A549 (cell line): Measurements from ENCODE around the gene WLS. TPM values are rescaled to one million over a fixed set of nuclear protein-coding genes. Genes with fewer than 3 reads are reported as not detected.

Experiments
- ATAC-seq, 2 experiments: fragments of 200-7000 bp in 1 of 2; fragments of >200 bp in 1 of 2; cut with Nextera tagmentation in 1 of 2; cut with Tn5 transposase in 1 of 2; 3 replicates each; pipeline versions ENCODE4 v1.8.0 to v1.9.1; 2018 to 2020; ENCODE audit warnings: mild to moderate bottlenecking in 1 of 2, moderate library complexity in 1 of 2
- CTCF ChIA-PET: fragments of 300-600 bp; sonication (Branson Sonifier 250); formaldehyde crosslinking; extraction: SDS; loops from one replicate; lab custom pipeline; 2021; ENCODE audit warnings: antibody characterized with exemption, inconsistent platforms; lab: Yijun Ruan, JAX
- POLR2A ChIA-PET: fragments of 350-600 bp; formaldehyde crosslinking; extraction: SDS; loops from one replicate; lab custom pipeline; 2021; ENCODE audit warnings: antibody characterized with exemption, inconsistent platforms; lab: Yijun Ruan, JAX
- DNase-seq, 2 experiments: peaks; one replicate each; pipeline versions ENCODE4 v3.0.0 to v3.0.0-alpha.2; 2011 to 2016; ENCODE audit warnings: low read depth in 1 of 2, low spot score in 1 of 2
- FAIRE-seq: peaks from 2 replicates; lab custom pipeline; 2011; peaks lifted over from hg19 to GRCh38; lab: Jason Lieb, UNC
- H3K27ac ChIP-seq, 2 experiments: fragments of >200 bp; sonication (Bioruptor Twin); formaldehyde crosslinking; 3 replicates each; pipeline ENCODE4 v1.5.1; 2016 to 2017
- H3K4me1 ChIP-seq: fragments of >200 bp; sonication (Bioruptor Twin); formaldehyde crosslinking; 3 replicates; pipeline ENCODE4 v1.6.1; 2016
- H3K4me2 ChIP-seq: fragments of >200 bp; sonication (Bioruptor Twin); formaldehyde crosslinking; 3 replicates; pipeline ENCODE4 v1.6.1; 2016
- H3K4me3 ChIP-seq: fragments of >200 bp; sonication (Bioruptor Twin); formaldehyde crosslinking; 3 replicates; pipeline ENCODE4 v1.5.1; 2016
- H3K9me3 ChIP-seq: fragments of >200 bp; sonication (Bioruptor Twin); formaldehyde crosslinking; 3 replicates; pipeline ENCODE4 v1.6.1; 2016
- CHD2 ChIP-seq: fragments of 150-350 bp; IDR thresholded peaks from 2 replicates; pipeline ENCODE4 v1.6.1; 2014; ENCODE audit warnings: low read length; ENCODE audit not compliant: partially characterized antibody
- EHF ChIP-seq: fragments of 250-450 bp; sonication (Bioruptor Pico); IDR thresholded peaks from 2 replicates; pipeline ENCODE4 v1.5.0; 2020; ENCODE audit warnings: mild to moderate bottlenecking
- ESRRA ChIP-seq: fragments of 150-350 bp; IDR thresholded peaks from 2 replicates; pipeline ENCODE4 v1.6.1; 2014; ENCODE audit warnings: mild to moderate bottlenecking, low read length, borderline replicate concordance
- FOSL2 ChIP-seq, 2 experiments: fragments of 450-650 bp in 1 of 2; fragments of >200 bp in 1 of 2; sonication (Bioruptor Twin) in 1 of 2; formaldehyde crosslinking; IDR thresholded peaks; 2 replicates each; pipeline versions ENCODE4 v1.5.0 to v1.6.1; 2016 to 2020; ENCODE audit warnings: mild to moderate bottlenecking in 1 of 2, moderate library complexity in 1 of 2
- FOXS1 ChIP-seq: fragments of 250-450 bp; sonication (Bioruptor Pico); IDR thresholded peaks from 2 replicates; pipeline ENCODE4 v1.5.0; 2020; ENCODE audit warnings: mild to moderate bottlenecking, moderate library complexity
- GATA3 ChIP-seq: IDR thresholded peaks from 2 replicates; pipeline ENCODE4 v1.6.1; 2012; ENCODE audit warnings: borderline replicate concordance
- HEYL ChIP-seq: fragments of 250-450 bp; sonication (Bioruptor Pico); IDR thresholded peaks from 2 replicates; pipeline ENCODE4 v1.8.0; 2021; ENCODE audit warnings: mild to moderate bottlenecking, moderate library complexity
- HOXB13 ChIP-seq: fragments of 250-450 bp; sonication (Bioruptor Pico); IDR thresholded peaks from 2 replicates; pipeline ENCODE4 v1.5.0; 2020; ENCODE audit warnings: low read depth, mild to moderate bottlenecking, moderate library complexity
- HOXB5 ChIP-seq: fragments of 250-450 bp; sonication (Bioruptor Pico); IDR thresholded peaks from 2 replicates; pipeline ENCODE4 v1.5.0; 2020; ENCODE audit warnings: mild to moderate bottlenecking, moderate library complexity
- JUN ChIP-seq, 2 experiments: fragments of >200 bp; sonication (Bioruptor Twin); formaldehyde crosslinking; IDR thresholded peaks; 2 replicates in 1 of 2; 3 replicates in 1 of 2; pipeline ENCODE4 v1.6.1; 2016 to 2017
- KDM1A ChIP-seq: fragments of 200-600 bp; sonication (generic); IDR thresholded peaks from 2 replicates; pipeline ENCODE4 v1.6.1; 2016; ENCODE audit warnings: low read depth, mild to moderate bottlenecking
- MAFK ChIP-seq: fragments of 450-650 bp; IDR thresholded peaks from 2 replicates; pipeline ENCODE4 v1.6.1; 2014; ENCODE audit not compliant: partially characterized antibody
- MAZ ChIP-seq: fragments of 150-350 bp; IDR thresholded peaks from 2 replicates; pipeline ENCODE4 v1.6.1; 2014; ENCODE audit warnings: antibody characterized with exemption, low read depth, low read length, borderline replicate concordance
- MYC ChIP-seq: IDR thresholded peaks from 2 replicates; pipeline ENCODE4 v1.6.1; 2012; ENCODE audit warnings: mild to moderate bottlenecking, inconsistent platforms, low read length, improper control_type of control experiment, borderline replicate concordance
- NFE2L2 ChIP-seq: fragments of 150-350 bp; conservative IDR thresholded peaks from 2 replicates; pipeline ENCODE4 v1.6.1; 2014; ENCODE audit warnings: low read length
- POLR2AphosphoS2 ChIP-seq: conservative IDR thresholded peaks from 2 replicates; pipeline ENCODE4 v1.6.1; 2012; ENCODE audit warnings: low read length, improper control_type of control experiment, inconsistent platforms
- RCOR1 ChIP-seq: fragments of 150-350 bp; IDR thresholded peaks from 2 replicates; pipeline ENCODE4 v1.6.1; 2014; ENCODE audit warnings: antibody characterized with exemption, low read length, low read depth
- RFX5 ChIP-seq: fragments of 450-650 bp; IDR thresholded peaks from 2 replicates; pipeline ENCODE4 v1.7.1; 2014; ENCODE audit warnings: antibody characterized with exemption, mild to moderate bottlenecking, moderate library complexity
- SREBF2 ChIP-seq: fragments of 450-650 bp; IDR thresholded peaks from 2 replicates; pipeline ENCODE4 v1.6.1; 2014; ENCODE audit warnings: mild to moderate bottlenecking, moderate library complexity
- ZFP36 ChIP-seq: fragments of 450-650 bp; IDR thresholded peaks from 2 replicates; pipeline ENCODE4 v1.6.1; 2014; ENCODE audit warnings: borderline replicate concordance; ENCODE audit not compliant: partially characterized antibody
- ZNF302 ChIP-seq: fragments of 250-450 bp; sonication (Bioruptor Pico); IDR thresholded peaks from 2 replicates; pipeline ENCODE4 v1.9.0; 2021; ENCODE audit warnings: inconsistent platforms, mild to moderate bottlenecking, moderate library complexity
- ZSCAN20 ChIP-seq: fragments of 250-450 bp; sonication (Bioruptor Pico); IDR thresholded peaks from 2 replicates; pipeline ENCODE4 v1.8.0; 2022; ENCODE audit warnings: mild to moderate bottlenecking, moderate library complexity
- WGBS: methylation state at CpG from one replicate; pipeline ENCODE4 v1.1.6; 2017; ENCODE audit errors: missing lambda C conversion rate; 5-methylcytosine and 5-hydroxymethylcytosine counted together
- polyA plus RNA-seq, 4 experiments: library from polyadenylated mRNA; depleted of rRNA in 3 of 4; stranded (reverse); fragments of >200 nt; fragmentation: RNase III in 1 of 4; extraction: RNeasy Plus Mini Kit Qiagen cat#74134 plus additional on column Dnase treatment in 1 of 4; gene quantifications; 2 replicates in 3 of 4; 3 replicates in 1 of 4; pipeline ENCODE4 v1.2.3, GENCODE V29; 2011 to 2017
- TF ChIP-seq, protein P1 (sequence below): fragments of 250-450 bp; sonication (Bioruptor Pico); IDR thresholded peaks from 2 replicates; pipeline ENCODE4 v1.5.0; 2020; ENCODE audit warnings: low read depth, mild to moderate bottlenecking, moderate library complexity
- TF ChIP-seq, protein P2 (sequence below): fragments of >200 bp; sonication (Bioruptor Twin); formaldehyde crosslinking; IDR thresholded peaks from 3 replicates; pipeline ENCODE4 v1.6.1; 2016

WLS gene
- polyA plus RNA-seq, 2 of the 4 experiments (the other 2 are of a cell fraction), result 6.6 to 12.1 TPM

DNA sequence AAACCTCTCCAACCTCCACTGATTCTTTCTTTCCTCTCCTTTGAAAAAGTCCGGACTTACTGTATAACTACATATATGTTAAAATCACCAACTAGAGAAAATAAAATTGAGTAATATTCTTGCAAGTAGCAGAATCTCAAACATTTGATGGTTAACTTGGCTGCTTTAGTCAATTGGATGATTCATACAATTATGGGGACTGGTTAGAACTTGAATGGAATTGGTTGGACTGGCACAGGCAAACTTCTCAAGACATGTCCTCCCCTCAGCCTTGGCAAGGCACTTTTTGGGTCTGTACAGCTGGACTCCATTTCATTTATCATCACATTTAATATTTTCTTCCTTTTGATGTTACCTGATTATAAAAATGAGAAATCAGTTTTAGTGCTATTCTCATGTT is 6.5 kb downstream of the WLS start:
- Histone ChIP-seq H3K27ac (no peak overlapping the region), H3K4me3 (no peak overlapping the region), H3K4me1 (no peaks in the 10 kb centered on the region), H3K9me3 (no peaks in the 10 kb centered on the region), H3K4me2 (no peak overlapping the region)
- CTCF ChIA-PET, result no interaction called here
- WGBS, result 86% methylated on average over 1 of the region's 1 CpG
- FAIRE-seq (no peak), DNase-seq (no peak), ATAC-seq (no peak)
- TF ChIP-seq, protein P1, sequence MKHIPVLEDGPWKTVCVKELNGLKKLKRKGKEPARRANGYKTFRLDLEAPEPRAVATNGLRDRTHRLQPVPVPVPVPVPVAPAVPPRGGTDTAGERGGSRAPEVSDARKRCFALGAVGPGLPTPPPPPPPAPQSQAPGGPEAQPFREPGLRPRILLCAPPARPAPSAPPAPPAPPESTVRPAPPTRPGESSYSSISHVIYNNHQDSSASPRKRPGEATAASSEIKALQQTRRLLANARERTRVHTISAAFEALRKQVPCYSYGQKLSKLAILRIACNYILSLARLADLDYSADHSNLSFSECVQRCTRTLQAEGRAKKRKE (CRISPR knock-in tag), result no peak
- TF ChIP-seq MAZ, result no peak
- no peak for TF ChIP-seq NFE2L2
- no peak for TF ChIP-seq RFX5
- no peak for TF ChIP-seq RCOR1
- no peak for TF ChIP-seq HOXB5
- no peak for TF ChIP-seq CHD2
- no peak for TF ChIP-seq SREBF2
- TF ChIP-seq FOSL2 (IDR thresholded peaks at IDR 0.05), result no peak
- TF ChIP-seq FOSL2 (CRISPR knock-in tag; IDR thresholded peaks at IDR 0.05), result no peak
- TF ChIP-seq JUN (IDR thresholded peaks at IDR 0.05), result no peak
- no peak for TF ChIP-seq EHF (CRISPR knock-in tag)
- no peak for TF ChIP-seq GATA3
- no peak for TF ChIP-seq POLR2AphosphoS2
- TF ChIP-seq ESRRA, result no peak
- TF ChIP-seq MAFK, result no peak
- TF ChIP-seq KDM1A, result no peak
- TF ChIP-seq HEYL (CRISPR knock-in tag), result no peak
- TF ChIP-seq, protein P2, sequence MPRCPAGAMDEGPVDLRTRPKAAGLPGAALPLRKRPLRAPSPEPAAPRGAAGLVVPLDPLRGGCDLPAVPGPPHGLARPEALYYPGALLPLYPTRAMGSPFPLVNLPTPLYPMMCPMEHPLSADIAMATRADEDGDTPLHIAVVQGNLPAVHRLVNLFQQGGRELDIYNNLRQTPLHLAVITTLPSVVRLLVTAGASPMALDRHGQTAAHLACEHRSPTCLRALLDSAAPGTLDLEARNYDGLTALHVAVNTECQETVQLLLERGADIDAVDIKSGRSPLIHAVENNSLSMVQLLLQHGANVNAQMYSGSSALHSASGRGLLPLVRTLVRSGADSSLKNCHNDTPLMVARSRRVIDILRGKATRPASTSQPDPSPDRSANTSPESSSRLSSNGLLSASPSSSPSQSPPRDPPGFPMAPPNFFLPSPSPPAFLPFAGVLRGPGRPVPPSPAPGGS, result no peak
- no peak for TF ChIP-seq ZFP36
- POLR2A ChIA-PET, result no interaction called here

DNA sequence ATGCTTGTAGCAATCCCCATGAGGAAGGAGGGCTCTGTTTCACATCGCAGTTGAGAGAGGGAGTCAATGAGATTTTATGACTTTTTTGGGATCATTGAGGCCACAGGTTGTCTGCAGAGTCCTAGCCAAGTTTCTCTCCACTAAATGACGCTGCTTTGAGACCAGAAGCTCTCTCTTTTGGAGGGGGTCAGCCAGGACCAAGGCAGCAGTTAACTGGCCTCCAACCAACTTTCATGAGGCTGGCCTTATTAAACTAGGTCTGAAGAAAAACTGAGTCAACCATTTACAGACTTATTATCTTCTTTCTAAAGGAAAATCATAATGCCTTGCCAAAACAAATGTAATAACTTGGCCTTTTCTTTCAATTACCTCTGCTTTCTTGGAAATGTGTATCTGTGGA is 8.6 kb downstream of the WLS start:
- ChIA-PET POLR2A (no interaction called here), CTCF (interaction anchor here (1.1 kb wide), 1 partner anchor 104 kb away, joined by 3 read pairs; no protein-coding TSS in a partner anchor)
- H3K27ac ChIP-seq, result no peak overlapping the region
- TF ChIP-seq RFX5 (no peak), FOXS1 (CRISPR knock-in tag) (no peak), ZNF302 (CRISPR knock-in tag) (no peak), MYC (no peak), CHD2 (no peak), HOXB13 (CRISPR knock-in tag) (no peak), ZSCAN20 (no peak)
- TF ChIP-seq, protein P2, result no peak
- no peaks in the 10 kb centered on the region for H3K4me1 ChIP-seq
- WGBS, result 46% methylated on average over 2 of the region's 2 CpGs
- no peak overlapping the region for H3K4me3 ChIP-seq
- no peak overlapping the region for H3K4me2 ChIP-seq
- ATAC-seq (no peak), DNase-seq (no peak), FAIRE-seq (no peak)
- no peaks in the 10 kb centered on the region for H3K9me3 ChIP-seq
